LNCAP (cell line): Measurements from ENCODE around the gene PRKCZ.

Experiments
- CTCF ChIP-seq: fragments of 450-650 bp; IDR thresholded peaks from 2 replicates; pipeline ENCODE4 v1.5.1; 2017; ENCODE audit warnings: mild to moderate bottlenecking

The PRKCZ gene

GRCh38 chr1:2144501-2145090 is 94.4 kb downstream of the PRKCZ start:
- no peak for TF ChIP-seq CTCF

DNA sequence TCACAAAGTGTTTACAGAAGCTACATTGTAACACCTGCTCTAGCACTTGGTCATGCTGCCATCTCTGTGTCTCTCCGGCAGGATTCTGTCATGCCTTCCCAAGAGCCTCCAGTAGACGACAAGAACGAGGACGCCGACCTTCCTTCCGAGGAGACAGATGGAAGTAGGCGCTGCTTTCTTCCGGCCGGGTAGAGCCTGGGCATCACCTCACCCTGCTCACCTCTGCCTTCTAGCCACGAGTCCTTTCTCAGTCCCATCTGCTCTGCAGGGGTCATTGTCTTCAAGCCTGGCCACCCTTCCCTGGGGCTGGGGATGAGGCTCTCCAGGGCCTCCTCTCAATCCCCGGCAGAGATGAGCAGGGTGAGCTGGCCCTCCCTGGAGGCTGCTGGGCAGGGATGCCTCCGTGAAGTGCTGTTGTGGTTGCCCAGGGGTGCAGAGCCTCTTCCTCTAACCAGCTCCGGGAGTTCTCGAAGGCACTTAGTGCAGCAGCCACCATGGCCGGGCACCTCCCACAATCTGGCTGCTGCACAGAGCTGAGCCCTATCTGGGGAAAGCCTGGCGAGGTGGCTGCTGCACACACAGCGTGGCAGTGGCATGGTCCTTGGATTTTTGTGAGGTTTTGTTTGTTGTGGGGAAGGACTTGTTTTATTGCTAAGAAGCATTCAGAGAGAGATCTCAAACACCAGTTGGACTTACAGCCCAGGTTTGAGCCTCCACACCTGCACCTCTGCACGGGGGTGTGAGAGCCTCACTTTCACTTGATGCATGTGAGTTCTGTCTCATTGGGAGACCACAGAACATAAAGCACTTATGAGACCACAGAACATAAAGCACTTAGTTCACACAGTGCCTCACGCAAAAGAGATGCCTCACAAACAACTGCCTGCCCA is 96.0 kb downstream of the PRKCZ start:
- TF ChIP-seq CTCF = no peak

DNA sequence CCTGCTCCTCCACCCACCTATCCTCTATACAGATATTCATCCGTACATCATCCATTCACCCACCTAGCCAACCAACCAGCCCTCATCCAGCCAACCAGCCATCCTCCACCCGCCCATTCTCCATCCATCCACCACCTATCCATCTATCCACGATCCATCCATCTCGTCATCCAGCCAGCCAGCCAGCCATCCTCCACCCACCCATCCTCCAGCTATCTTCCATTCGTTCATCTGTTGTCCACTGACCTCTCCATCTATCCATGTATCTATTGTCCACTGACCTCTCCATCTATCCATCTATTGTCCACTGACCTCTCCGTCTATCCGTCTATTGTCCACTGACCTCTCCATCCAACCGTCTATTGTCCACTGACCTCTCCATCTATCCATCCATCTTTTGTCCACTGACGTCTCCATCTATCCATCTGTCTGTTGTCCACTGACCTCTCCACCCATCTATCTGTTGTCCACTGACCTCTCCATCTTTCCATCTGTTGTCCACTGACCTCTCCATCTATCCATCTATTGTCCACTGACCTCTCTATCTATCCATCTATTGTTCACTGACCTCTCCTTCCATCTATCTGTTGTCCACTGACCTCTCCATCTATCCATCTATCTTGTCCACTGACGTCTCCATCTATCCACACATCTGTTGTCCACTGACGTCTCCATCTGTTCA is 96.8 kb downstream of the PRKCZ start:
- no peak for TF ChIP-seq CTCF

- TF ChIP-seq CTCF = no peak
These were observed 98.5 kb downstream of the PRKCZ start for GRCh38 chr1:2148691-2149090.

DNA sequence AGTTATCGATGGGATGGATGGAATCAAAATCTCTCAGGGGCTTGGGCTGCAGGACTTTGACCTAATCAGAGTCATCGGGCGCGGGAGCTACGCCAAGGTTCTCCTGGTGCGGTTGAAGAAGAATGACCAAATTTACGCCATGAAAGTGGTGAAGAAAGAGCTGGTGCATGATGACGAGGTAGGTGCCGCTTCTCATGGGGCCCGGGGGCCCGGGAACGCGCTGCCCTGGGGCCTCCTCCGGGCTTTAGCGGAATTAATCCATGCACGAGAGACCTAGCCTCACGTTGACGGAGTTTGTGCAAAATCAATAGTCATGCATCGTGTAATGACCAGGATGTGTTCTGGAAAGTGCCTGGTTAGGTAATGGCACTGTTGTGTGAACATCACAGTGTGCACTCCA is 100.6 kb downstream of the PRKCZ start:
- no peak for TF ChIP-seq CTCF

DNA sequence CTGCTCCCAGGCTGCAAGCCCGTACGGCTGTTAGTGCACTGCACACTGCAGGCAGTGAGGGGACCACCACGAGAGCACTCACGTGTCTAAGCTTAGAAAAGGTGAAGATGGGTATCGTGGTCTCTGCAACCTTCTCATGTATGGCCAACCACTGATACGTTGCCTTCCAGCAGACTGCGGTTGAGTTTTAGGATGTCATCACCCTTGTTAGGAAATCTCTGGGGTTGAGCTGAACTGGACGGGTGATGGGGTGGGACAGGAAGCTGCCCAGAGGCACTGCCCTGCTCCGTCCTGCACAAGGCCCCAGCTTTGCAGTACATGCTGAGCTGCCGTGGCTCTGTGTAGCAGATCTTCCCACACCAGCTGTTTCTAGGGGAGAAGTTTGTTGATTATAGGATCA is 101.0 kb downstream of the PRKCZ start:
- no peak for TF ChIP-seq CTCF

- TF ChIP-seq CTCF = no peak
These were observed 101.7 kb downstream of the PRKCZ start for GRCh38 chr1:2151911-2152310.
